ENCODE data around the gene CRB3.

The CRB3 gene

GRCh38 chr19:6466526-6467248 is 2.6 kb downstream of the CRB3 start:
- DNase-seq (ENCODE audit: low read depth, low spot score): no peak

DNA sequence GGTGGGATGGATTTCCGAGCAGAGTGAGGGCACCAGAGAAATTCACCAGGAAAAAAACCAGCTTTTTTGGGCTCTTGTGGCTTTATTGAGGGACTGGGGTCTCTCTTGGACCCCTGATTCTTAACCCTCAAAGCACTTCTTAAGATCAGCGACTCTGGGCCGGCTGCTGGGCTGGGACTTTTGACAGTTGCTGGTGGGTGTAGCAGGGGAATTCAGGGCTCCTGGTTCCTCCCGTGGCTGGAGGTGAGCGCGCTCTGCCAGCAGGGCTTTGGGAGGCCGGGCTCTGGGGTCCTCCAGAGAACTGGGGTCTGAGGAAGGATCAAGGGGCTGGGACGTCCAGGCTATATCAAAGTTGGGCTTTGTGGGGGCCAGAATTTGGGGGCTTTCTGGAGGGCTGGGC is 3.3 kb downstream of the CRB3 start:
- DNase-seq (ENCODE audit: low read depth, low spot score): no peak

GRCh38 chr19:6470173-6470572 is 6.1 kb downstream of the CRB3 start:
- DNase-seq (ENCODE audit: low read depth, low spot score): no peak

DNA sequence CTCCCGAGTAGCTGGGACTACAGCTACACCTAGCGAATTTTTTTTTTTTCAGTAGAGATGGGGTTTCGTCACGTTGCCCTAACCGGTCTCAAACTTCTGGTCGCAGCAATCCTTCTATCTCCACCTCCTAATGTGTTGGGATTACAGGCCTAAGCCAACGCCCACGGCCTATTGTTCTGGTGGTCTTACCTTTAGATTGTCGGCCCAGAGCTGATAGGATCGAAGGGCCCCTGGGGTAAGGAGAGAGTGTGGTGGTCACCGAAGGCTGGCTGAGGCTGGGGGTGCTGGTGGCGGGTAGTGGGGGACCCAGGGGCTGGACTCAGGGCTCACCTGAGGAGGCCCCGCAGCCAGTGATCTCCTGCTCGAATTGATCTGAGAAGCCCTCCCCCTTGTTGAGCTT is 7.0 kb downstream of the CRB3 start:
- DNase-seq (ENCODE audit: low read depth, low spot score): no peak

GRCh38 chr19:6472713-6473112 is 8.6 kb downstream of the CRB3 start:
- peak; percentile 35 for DNase-seq (ENCODE audit: low read depth, low spot score)

- DNase-seq (ENCODE audit: low read depth, low spot score): no peak
Measured at GRCh38 chr19:6473647-6474046, 9.6 kb downstream of the CRB3 start.

DNA sequence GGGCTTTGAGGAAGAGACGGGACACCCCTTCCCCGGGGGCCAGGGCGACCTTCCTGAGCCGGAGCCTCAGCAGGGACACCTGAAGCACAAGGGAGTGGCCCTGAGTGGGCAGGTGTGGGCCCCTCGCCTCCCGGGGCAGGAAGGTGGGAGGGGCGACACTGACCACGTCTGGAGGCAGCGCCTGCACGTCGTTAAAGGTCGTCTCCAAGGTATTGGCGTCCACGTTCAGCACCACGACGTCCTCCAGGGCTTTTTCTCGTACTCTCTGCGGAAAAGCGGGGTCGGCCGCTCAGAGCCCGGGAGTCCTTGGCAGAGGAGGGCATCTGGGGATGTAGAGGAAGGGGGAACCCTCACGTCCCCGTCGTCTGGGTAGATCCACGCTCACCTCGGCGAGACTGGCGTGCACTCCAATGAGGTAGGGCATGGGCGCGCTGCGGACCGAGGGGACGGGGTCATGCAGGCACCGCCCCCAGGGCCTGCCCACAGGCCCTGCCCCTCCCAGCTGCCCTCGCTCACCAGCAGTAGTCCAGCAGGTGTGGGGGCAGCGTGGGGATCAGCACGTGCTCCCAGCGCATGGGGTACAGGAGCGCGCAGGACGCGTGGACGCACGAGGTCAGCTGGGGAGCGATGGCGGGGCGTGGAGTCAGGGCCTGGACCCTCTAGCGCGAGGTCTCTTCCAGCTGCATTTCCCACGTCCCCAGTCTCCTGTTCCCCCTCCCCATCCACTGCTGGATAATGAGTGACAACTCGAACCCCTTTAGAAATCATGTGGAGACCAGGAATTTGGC is 11.4 kb downstream of the CRB3 start:
- peak; percentile 43 for DNase-seq (ENCODE audit: low read depth, low spot score)

DNA sequence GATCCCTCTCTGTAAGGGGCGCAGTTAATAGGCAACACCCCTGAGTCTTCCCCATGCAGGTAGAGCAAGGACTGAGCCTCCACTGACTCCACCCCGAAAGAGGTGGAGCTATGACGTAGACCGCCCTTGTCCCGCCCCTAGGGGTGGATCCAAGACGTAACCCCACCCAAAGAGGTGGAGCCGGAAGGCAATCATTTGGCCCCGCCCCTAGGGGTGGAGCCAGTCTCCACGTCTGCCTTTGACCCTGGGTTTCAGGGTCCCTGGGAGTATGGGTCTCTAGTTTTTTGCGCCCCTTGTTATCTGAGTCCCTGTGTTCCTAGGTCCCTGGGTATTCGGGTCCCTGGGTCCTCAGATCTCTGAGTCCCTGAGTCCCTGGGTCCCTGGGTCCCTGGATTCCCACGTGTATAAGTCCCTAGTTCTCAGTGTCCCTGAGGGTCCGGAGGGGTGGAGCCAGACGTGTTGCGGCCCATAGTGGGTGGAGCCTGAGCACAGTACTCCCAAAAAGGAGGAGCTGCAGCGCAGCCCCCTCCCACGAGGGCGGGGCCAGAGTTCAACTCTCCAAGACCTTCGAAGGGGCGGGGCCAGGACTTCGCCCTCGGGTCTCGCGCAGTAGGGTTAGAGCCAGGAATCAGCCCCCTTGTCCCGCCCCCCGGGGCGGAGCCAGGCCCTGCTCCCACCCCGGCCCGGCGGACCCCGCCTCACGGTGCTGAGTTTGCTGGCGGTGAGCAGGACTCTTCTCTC is 12.3 kb downstream of the CRB3 start:
- peak; percentile 99 for DNase-seq (ENCODE audit: low read depth, low spot score)

DNA sequence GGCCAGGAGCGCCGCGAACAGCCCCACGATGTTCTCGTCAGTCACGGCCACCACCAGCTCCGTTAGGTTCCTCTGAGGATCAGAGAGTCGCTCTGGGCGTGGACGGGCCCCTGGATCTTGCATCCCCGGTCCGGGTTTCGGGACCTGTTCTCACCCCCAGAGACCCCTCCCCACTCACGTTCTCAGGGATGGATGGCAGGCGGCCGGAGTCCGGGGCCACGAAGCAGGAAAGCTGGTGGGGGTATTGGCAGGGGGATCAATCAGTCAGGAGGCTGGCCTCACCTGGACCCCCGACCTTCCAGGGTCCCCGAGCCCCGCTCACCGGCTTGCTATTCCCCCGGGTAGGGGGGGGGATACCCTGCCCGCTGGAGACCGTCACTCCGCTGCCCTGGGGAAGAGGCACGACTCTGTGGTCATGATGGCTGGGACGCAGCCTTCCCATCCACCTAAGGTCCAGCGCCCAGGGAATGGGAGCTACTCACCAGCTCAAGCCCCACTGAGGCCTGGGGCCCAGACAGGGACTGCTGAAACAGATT is 12.9 kb downstream of the CRB3 start:
- DNase-seq (ENCODE audit: low read depth, low spot score): no peak

DNA sequence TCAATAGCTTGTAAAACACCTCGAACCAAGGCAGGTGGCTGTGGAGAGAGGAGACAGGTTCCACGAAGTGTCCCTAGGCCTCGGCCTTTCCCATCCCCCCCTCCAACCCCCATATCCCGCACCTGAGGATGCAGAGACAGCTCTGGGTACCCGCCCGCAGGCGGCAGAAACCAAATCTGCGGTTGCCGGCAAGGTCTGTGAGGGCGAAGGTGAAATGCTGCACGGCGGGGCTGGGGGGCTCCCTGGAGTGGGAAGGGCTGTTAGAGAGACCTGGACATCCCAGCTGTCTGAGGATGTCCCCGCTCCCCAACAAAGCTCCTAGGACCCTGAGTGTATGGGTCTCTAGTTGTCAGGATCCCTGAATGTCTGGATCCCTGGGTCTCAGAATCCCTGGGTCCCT is 14.7 kb downstream of the CRB3 start:
- no peak for DNase-seq (ENCODE audit: low read depth, low spot score)

- DNase-seq (ENCODE audit: low read depth, low spot score): no peak
Measured at GRCh38 chr19:6479836-6480398, 15.8 kb downstream of the CRB3 start.

DNA sequence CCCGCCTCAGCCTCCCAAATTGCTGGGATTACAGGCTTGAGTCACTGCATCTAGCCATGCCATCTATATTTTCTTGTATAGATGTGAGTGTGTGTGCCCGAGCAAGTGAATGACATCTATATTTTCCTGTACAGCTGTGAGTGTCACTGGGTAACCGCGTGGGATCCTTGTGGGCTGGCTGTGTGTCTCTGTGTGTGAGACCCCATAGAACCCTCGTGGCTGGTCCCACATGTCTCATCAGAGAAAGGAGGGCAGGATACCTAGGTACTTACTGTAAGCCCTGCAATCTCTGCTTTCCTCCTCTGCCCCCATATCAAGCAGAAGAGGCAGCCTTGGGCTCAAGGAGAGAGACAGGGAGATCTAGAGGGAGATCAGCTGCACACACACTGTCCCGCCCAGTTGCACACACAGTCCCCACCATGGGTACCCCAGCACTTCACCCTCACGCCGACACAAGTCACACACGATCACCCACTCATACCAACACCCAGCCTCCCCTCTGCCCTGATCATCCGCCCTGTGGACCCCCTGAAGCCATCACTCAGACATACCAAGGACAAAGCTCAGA is 16.9 kb downstream of the CRB3 start:
- DNase-seq (ENCODE audit: low read depth, low spot score): no peak

- peak; percentile 57 for DNase-seq (ENCODE audit: low read depth, low spot score)
Measured at GRCh38 chr19:6481541-6482342, 17.7 kb downstream of the CRB3 start, which contains the start of gene DENND1C. Gene DENND1C (minus strand): TSS chr19:6481787. CDS start chr19:6481695, 92 bp downstream.

DNA sequence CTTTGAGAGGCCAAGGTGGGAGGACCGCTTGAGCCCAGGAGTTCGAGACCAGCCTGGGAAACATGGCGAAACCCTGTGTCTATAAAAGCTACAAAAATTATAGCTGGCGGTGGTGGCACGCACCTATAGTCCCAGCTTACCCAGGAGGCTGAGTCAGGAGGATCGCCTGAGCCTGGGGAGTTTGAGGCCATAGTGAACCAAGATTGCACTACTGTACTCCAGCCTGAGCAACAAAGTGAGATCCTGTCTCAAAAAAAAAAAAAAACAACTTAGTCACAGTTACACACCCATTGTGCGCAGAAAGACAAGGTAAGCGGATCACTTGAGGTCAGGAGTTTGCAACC is 18.2 kb downstream of the CRB3 start:
- no peak for DNase-seq (ENCODE audit: low read depth, low spot score)

- DNase-seq (ENCODE audit: low read depth, low spot score): no peak
Measured at GRCh38 chr19:6483235-6483634, 19.2 kb downstream of the CRB3 start.

- DNase-seq (ENCODE audit: low read depth, low spot score): no peak
Measured at GRCh38 chr19:6484230-6484629, 20.2 kb downstream of the CRB3 start.

- no peak for DNase-seq (ENCODE audit: low read depth, low spot score)
Measured at GRCh38 chr19:6484831-6485230, 20.8 kb downstream of the CRB3 start.

DNA sequence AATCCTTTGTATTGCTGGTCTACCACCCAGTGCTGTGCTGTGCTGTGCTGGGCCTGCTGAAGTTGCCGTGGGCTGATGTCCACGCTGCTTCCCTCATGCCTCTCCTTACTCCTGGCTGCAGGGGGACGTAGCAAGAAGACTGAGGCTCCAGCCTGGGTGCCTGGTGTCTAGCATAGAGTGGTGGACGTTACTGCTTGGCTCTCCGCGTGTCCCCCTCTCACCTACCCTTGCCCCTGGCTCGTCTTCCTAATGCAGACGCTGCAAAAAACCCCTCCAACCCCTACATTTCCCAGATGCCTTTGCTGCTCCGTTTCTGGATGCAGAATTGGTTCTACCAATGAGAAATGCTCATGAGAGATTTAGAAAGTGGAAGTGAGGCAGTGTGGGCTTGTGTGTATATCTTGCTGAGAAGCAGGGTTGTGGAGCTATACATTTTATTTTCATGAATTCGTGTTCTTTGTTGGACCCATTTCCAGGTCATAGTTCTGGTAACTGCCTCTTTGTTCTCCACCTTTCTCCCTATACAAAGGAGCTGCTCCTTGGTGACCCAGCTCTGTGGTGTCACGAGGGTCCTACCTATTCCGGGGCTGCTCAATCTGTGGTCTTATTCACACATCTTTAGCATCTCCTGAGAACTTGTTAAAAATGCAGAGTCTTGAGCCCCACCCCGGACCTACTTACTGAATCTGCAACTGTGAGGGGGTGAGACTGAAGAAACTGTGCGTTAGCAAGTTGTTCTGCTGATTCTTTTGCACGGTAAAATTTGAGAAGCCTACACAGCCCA is 25.4 kb downstream of the CRB3 start:
- no peak for DNase-seq (ENCODE audit: low read depth, low spot score)

- DNase-seq (ENCODE audit: low read depth, low spot score): no peak
Measured at GRCh38 chr19:6490134-6490533, 26.1 kb downstream of the CRB3 start.

Data from ELF-1 (cell line).